H9 (cell line): ENCODE data around the gene ADARB2. TPM values are rescaled to one million over a fixed set of nuclear protein-coding genes. Genes with fewer than 3 reads are reported as not detected.

ENCODE experiments used
- DNase-seq: peaks from one replicate; pipeline ENCODE4 v3.0.0-alpha.2; 2017
- H2AFZ ChIP-seq: one replicate; pipeline ENCODE4 v1.6.1; 2013; ENCODE audit warnings: mild to moderate bottlenecking, low read length, control low read depth, moderate library complexity
- H2AK5ac ChIP-seq: 2 replicates; pipeline ENCODE4 v1.6.1; 2013; ENCODE audit warnings: low read length, control low read depth, mixed read lengths; ENCODE audit not compliant: insufficient read length
- H2BK120ac ChIP-seq: one replicate; pipeline ENCODE4 v1.6.1; 2013; ENCODE audit warnings: low read depth, mild to moderate bottlenecking, low read length, control low read depth, inconsistent platforms; ENCODE audit not compliant: poor library complexity, severe bottlenecking
- H2BK12ac ChIP-seq: 2 replicates; pipeline ENCODE4 v1.6.1; 2013; ENCODE audit warnings: low read length, control low read depth, mixed read lengths, low read depth; ENCODE audit not compliant: insufficient read length
- H2BK15ac ChIP-seq: 2 replicates; pipeline ENCODE4 v1.6.1; 2013; ENCODE audit warnings: low read depth, low read length, control low read depth
- H2BK20ac ChIP-seq: one replicate; pipeline ENCODE4 v1.6.1; 2013; ENCODE audit warnings: low read depth, mild to moderate bottlenecking, low read length, control low read depth, inconsistent platforms; ENCODE audit not compliant: poor library complexity, severe bottlenecking
- H2BK5ac ChIP-seq: 2 replicates; pipeline ENCODE4 v1.6.1; 2013; ENCODE audit warnings: low read length, control low read depth, mixed read lengths; ENCODE audit not compliant: insufficient read length
- H3K14ac ChIP-seq: 2 replicates; pipeline ENCODE4 v1.6.1; 2013; ENCODE audit warnings: low read length, control low read depth; ENCODE audit not compliant: insufficient read depth
- H3K18ac ChIP-seq: 2 replicates; pipeline ENCODE4 v1.6.1; 2013; ENCODE audit warnings: low read depth, mild to moderate bottlenecking, mixed read lengths, low read length, control low read depth; ENCODE audit not compliant: insufficient read length
- H3K23ac ChIP-seq: 2 replicates; pipeline ENCODE4 v1.6.1; 2013; ENCODE audit warnings: low read length, control low read depth, mixed read lengths, low read depth; ENCODE audit not compliant: insufficient read length
- H3K23me2 ChIP-seq: 2 replicates; pipeline ENCODE4 v1.6.1; 2013; ENCODE audit warnings: low read depth, mild to moderate bottlenecking, mixed read lengths, low read length, control low read depth; ENCODE audit not compliant: insufficient read length, poor library complexity, severe bottlenecking
- H3K27ac ChIP-seq: 2 replicates; pipeline ENCODE4 v1.5.1; 2013; ENCODE audit warnings: low read length, control low read depth, mixed read lengths, low read depth; ENCODE audit not compliant: insufficient read length
- H3K27me3 ChIP-seq: 2 replicates; pipeline ENCODE4 v1.6.1; 2013; ENCODE audit warnings: low read length, control low read depth, inconsistent platforms; ENCODE audit not compliant: insufficient read depth
- H3K4ac ChIP-seq: 2 replicates; pipeline ENCODE4 v1.6.1; 2013; ENCODE audit warnings: low read depth, mild to moderate bottlenecking, control low read depth, inconsistent platforms, low read length, moderate library complexity
- H3K4me1 ChIP-seq: 2 replicates; pipeline ENCODE4 v1.6.1; 2013; ENCODE audit warnings: low read length, control low read depth, inconsistent platforms; ENCODE audit not compliant: insufficient read depth
- H3K4me2 ChIP-seq: 2 replicates; pipeline ENCODE4 v1.6.1; 2013; ENCODE audit warnings: low read length, control low read depth, mixed read lengths; ENCODE audit not compliant: insufficient read length, insufficient read depth
- H3K56ac ChIP-seq: 2 replicates; pipeline ENCODE4 v1.6.1; 2013; ENCODE audit warnings: low read depth, mild to moderate bottlenecking, mixed read lengths, low read length, control low read depth; ENCODE audit not compliant: insufficient read length
- H3K79me1 ChIP-seq: 2 replicates; pipeline ENCODE4 v1.6.1; 2013; ENCODE audit warnings: low read depth, mild to moderate bottlenecking, moderate library complexity, low read length, control low read depth, inconsistent platforms; ENCODE audit not compliant: insufficient read depth, poor library complexity, severe bottlenecking
- H3K79me2 ChIP-seq: 2 replicates; pipeline ENCODE4 v1.6.1; 2013; ENCODE audit warnings: low read length, control low read depth, inconsistent platforms; ENCODE audit not compliant: insufficient read depth
- H3K9ac ChIP-seq: 2 replicates; pipeline ENCODE4 v1.6.1; 2013; ENCODE audit warnings: low read length, control low read depth, mixed read lengths; ENCODE audit not compliant: insufficient read length; ENCODE audit errors: extremely low read depth
- H3K9me3 ChIP-seq: one replicate; pipeline ENCODE4 v1.6.1; 2013; ENCODE audit warnings: low read depth, low read length, inconsistent platforms; ENCODE audit not compliant: control insufficient read depth
- H3T11ph ChIP-seq: one replicate; pipeline ENCODE4 v1.6.1; 2013; ENCODE audit warnings: mild to moderate bottlenecking, low read length, control low read depth, inconsistent platforms
- H4K20me1 ChIP-seq: one replicate; pipeline ENCODE4 v1.6.1; 2013; ENCODE audit not compliant: control insufficient read depth, insufficient read length, insufficient read depth
- H4K5ac ChIP-seq: 2 replicates; pipeline ENCODE4 v1.6.1; 2013; ENCODE audit warnings: low read depth, mild to moderate bottlenecking, mixed read lengths, low read length, control low read depth; ENCODE audit not compliant: insufficient read length
- H4K8ac ChIP-seq: replicated peaks from 2 replicates; pipeline ENCODE4 v1.6.1; 2013; ENCODE audit warnings: low read length, control low read depth, mixed read lengths, low read depth; ENCODE audit not compliant: insufficient read length
- H4K91ac ChIP-seq: 2 replicates; pipeline ENCODE4 v1.6.1; 2013; ENCODE audit warnings: low read depth, mild to moderate bottlenecking, moderate library complexity, mixed read lengths, low read length, control low read depth; ENCODE audit not compliant: insufficient read length
- H3K27ac Mint-ChIP-seq, 3 experiments: 2 replicates in 2 of 3; 3 replicates in 1 of 3; pipeline ENCODE4 v1.8.0; 2020 to 2021; ENCODE audit warnings: mixed read lengths in 3 of 3, mild to moderate bottlenecking in 1 of 3, moderate library complexity in 1 of 3
- H3K27me3 Mint-ChIP-seq: 2 replicates; pipeline ENCODE4 v1.8.0; 2021; ENCODE audit warnings: low read depth, mild to moderate bottlenecking, moderate library complexity, mixed read lengths
- H3K36me3 Mint-ChIP-seq, 3 experiments: 2 replicates in 2 of 3; 3 replicates in 1 of 3; pipeline ENCODE4 v1.8.0; 2020 to 2021; ENCODE audit warnings: low read depth in 3 of 3, mixed read lengths in 3 of 3; ENCODE audit not compliant: insufficient read depth in 1 of 3
- H3K4me1 Mint-ChIP-seq, 2 experiments: 2 replicates each; pipeline ENCODE4 v1.8.0; 2020; ENCODE audit warnings: mixed read lengths in 2 of 2
- H3K4me3 Mint-ChIP-seq, 2 experiments: 2 replicates in 1 of 2; 3 replicates in 1 of 2; pipeline ENCODE4 v1.8.0; 2020 to 2021; ENCODE audit warnings: mild to moderate bottlenecking in 2 of 2, mixed read lengths in 2 of 2, moderate library complexity in 1 of 2
- H3K9me3 Mint-ChIP-seq, 2 experiments: 2 replicates in 1 of 2; 3 replicates in 1 of 2; pipeline ENCODE4 v1.8.0; 2020; ENCODE audit warnings: mild to moderate bottlenecking in 2 of 2, mixed read lengths in 2 of 2, moderate library complexity in 1 of 2
- WGBS: extraction: QIAGEN DNeasy Blood & Tissue Kit; methylation state at CpG from one replicate; pipeline ENCODE4 v1.1.7; 2013; ENCODE audit warnings: missing lambda C conversion rate, low lambda C conversion rate, mixed read lengths; ENCODE audit not compliant: insufficient read length; ENCODE audit errors: extremely low coverage; 5-methylcytosine and 5-hydroxymethylcytosine counted together
- total RNA-seq: library from RNA; stranded (reverse); gene quantifications from 2 replicates; pipeline ENCODE4 v1.2.1, GENCODE V29; 2021
- TF ChIP-seq, protein P1 (sequence below): fragments of 200-600 bp; sonication (generic); conservative IDR thresholded peaks from 3 replicates; pipeline ENCODE4 v1.8.0; 2021; ENCODE audit warnings: antibody characterized with exemption, mild to moderate bottlenecking

The ADARB2 gene
- total RNA-seq, 1 experiment from 2014 or later = 0.87 TPM

GRCh38 chr10:1733720-1734119 lies 3.6 kb downstream of the ADARB2 start:
- Mint-ChIP-seq H3K4me3 (no peak overlapping the region), H3K27me3 (peaks cover 52% of the 10 kb centered on the region), H3K27ac (no peak overlapping the region), H3K9me3 (no peaks in the 10 kb centered on the region), H3K4me1 (peaks cover 15 to 28% of the 10 kb centered on the region in 2 experiments), H3K36me3 (no peaks in the 10 kb centered on the region)
- H2BK120ac ChIP-seq = no peak overlapping the region
- H2AFZ ChIP-seq = no peak overlapping the region
- H3K18ac ChIP-seq = no peak overlapping the region
- no peak overlapping the region for H3K56ac ChIP-seq
- no peak overlapping the region for H2BK15ac ChIP-seq
- H3K79me2 ChIP-seq = no peaks in the 10 kb centered on the region
- no peaks in the 10 kb centered on the region for H3K9me3 ChIP-seq
- no peaks in the 10 kb centered on the region for H3K4me1 ChIP-seq
- no peak overlapping the region for H4K5ac ChIP-seq
- no peak overlapping the region for H4K8ac ChIP-seq
- H2AK5ac ChIP-seq = no peak overlapping the region
- H2BK5ac ChIP-seq = no peak overlapping the region
- peaks cover 19% of the 10 kb centered on the region for H3K23me2 ChIP-seq
- H3K27me3 ChIP-seq = peaks cover 12% of the 10 kb centered on the region
- H3K14ac ChIP-seq = no peak overlapping the region
- H3K4me2 ChIP-seq = no peak overlapping the region
- WGBS = no CpG with 5 or more reads among the region's 8 CpGs
- H4K91ac ChIP-seq = no peak overlapping the region
- H2BK12ac ChIP-seq = no peak overlapping the region
- H3K79me1 ChIP-seq = no peaks in the 10 kb centered on the region
- H3K4ac ChIP-seq = no peak overlapping the region
- no peak overlapping the region for H3K9ac ChIP-seq
- no peak for DNase-seq
- H3K23ac ChIP-seq = no peak overlapping the region
- H3K27ac ChIP-seq = no peak overlapping the region
- TF ChIP-seq, protein P1, sequence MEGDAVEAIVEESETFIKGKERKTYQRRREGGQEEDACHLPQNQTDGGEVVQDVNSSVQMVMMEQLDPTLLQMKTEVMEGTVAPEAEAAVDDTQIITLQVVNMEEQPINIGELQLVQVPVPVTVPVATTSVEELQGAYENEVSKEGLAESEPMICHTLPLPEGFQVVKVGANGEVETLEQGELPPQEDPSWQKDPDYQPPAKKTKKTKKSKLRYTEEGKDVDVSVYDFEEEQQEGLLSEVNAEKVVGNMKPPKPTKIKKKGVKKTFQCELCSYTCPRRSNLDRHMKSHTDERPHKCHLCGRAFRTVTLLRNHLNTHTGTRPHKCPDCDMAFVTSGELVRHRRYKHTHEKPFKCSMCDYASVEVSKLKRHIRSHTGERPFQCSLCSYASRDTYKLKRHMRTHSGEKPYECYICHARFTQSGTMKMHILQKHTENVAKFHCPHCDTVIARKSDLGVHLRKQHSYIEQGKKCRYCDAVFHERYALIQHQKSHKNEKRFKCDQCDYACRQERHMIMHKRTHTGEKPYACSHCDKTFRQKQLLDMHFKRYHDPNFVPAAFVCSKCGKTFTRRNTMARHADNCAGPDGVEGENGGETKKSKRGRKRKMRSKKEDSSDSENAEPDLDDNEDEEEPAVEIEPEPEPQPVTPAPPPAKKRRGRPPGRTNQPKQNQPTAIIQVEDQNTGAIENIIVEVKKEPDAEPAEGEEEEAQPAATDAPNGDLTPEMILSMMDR = no peak
- no peak overlapping the region for H2BK20ac ChIP-seq
- no peak overlapping the region for H3T11ph ChIP-seq
- H4K20me1 ChIP-seq = no peaks in the 10 kb centered on the region
